GM13977 (cell line): Measurements from ENCODE around the gene BCL2L1.

Experiments
- DNase-seq: peaks from one replicate; pipeline ENCODE4 v3.0.0; 2012; ENCODE audit warnings: low spot score
- in situ Hi-C: fragments of 300-500 bp; cut with MboI; formaldehyde crosslinking; loops from one replicate; pipeline ENCODE4 v1.12.0; 2022; ENCODE audit warnings: low sequenced_read_pairs, low pct_unique_long_range_greater_than_20kb, mixed read lengths, inconsistent platforms; ENCODE audit not compliant: unreplicated experiment
- TF ChIP-seq, protein P1 (sequence below): IDR thresholded peaks from 2 replicates; pipeline ENCODE4 v1.5.1; 2012; ENCODE audit warnings: mild to moderate bottlenecking, control low read depth; ENCODE audit not compliant: insufficient read depth; ENCODE audit errors: extremely low read depth, missing control alignments

Gene BCL2L1

GRCh38 chr20:31667315-31668285, 55.1 kb downstream of the BCL2L1 start:
- in situ Hi-C loops: loop anchor here (10.0 kb wide), 1 partner anchor 57 kb away; the partner anchor contains the start of gene BCL2L1
- DNase-seq: no peak
- TF ChIP-seq, protein P1, sequence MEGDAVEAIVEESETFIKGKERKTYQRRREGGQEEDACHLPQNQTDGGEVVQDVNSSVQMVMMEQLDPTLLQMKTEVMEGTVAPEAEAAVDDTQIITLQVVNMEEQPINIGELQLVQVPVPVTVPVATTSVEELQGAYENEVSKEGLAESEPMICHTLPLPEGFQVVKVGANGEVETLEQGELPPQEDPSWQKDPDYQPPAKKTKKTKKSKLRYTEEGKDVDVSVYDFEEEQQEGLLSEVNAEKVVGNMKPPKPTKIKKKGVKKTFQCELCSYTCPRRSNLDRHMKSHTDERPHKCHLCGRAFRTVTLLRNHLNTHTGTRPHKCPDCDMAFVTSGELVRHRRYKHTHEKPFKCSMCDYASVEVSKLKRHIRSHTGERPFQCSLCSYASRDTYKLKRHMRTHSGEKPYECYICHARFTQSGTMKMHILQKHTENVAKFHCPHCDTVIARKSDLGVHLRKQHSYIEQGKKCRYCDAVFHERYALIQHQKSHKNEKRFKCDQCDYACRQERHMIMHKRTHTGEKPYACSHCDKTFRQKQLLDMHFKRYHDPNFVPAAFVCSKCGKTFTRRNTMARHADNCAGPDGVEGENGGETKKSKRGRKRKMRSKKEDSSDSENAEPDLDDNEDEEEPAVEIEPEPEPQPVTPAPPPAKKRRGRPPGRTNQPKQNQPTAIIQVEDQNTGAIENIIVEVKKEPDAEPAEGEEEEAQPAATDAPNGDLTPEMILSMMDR: no peak

DNA sequence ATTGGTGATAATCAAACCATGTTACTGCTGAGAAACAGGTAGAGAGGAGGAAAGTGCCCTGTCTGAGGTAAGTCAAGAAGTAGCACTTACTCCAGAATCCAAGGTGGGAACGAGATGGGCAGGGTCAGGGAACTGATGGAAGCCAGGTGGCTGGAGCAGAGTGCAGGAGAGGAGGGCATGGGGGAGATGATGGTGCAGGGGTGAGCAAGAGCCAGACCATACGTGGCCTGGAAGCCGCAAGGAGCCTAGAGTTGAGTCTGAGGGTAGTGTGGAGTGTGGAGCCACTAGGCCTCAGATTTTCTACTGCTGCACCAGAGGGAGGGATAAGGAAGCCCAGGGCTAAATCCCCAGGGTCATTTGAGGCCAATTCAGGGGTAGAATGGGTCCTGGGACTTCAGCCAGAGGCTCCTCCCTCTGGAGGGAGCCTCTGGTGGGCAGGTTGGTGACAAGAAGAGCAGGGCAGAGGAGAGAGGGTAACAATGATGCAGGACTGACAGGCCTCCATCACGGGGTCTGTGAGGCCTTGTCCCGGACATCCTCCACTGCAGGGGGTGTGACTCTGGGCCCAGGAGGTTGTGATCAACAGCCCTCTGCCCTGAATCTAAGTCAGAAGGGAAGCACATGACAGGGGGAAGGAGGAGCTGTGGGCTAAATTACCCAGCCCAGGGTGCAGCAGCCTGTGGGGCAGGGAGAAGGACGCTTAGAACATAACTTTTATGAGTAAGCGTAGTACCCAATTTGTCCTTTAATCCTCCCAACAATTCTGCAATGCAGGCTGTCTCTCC, 56.2 kb downstream of the BCL2L1 start:
- no peak for DNase-seq
- in situ Hi-C loops: loop anchor here (10.0 kb wide), 1 partner anchor 58 kb away; the partner anchor contains the start of gene BCL2L1
- TF ChIP-seq, protein P1: no peak

GRCh38 chr20:31665753-31666152, 56.9 kb downstream of the BCL2L1 start:
- no peak for DNase-seq
- in situ Hi-C loops: loop anchor here (10.0 kb wide), 1 partner anchor 59 kb away; the partner anchor contains the start of gene BCL2L1
- TF ChIP-seq, protein P1: no peak

DNA sequence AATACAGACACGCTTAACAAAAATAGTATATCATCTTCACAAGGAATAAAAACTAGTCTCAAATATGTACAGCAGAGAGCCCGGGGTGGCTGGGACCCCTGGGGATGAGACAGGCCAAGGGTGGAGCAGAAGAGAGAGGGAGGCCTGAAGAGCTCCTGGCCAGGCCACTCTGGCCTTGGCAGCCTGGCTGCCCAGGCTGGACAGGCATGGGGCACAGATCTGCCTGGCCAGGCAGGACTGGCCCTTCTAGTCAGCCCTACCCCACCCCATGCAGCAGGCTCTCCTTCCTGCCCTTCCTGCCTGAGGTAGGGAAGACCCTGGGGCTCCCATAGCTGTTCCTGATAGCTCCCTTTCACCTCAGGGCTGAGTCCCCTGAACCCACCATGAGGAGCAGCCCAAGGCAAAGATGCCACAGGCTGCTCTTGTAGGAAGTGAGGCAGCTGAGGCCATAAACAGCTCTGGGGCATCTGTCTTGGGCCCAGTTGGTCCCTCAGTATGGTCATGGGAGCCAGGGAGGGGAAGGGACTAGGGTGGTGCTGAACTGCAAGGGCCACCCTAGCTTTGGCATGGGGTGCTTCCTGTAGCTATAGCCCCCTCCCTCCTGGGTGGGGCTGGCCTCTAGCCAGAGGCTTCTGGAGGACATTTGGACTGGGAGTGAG, 57.8 kb downstream of the BCL2L1 start:
- DNase-seq: no peak
- in situ Hi-C loops: loop anchor here (10.0 kb wide), 1 partner anchor 60 kb away; the partner anchor contains the start of gene BCL2L1
- TF ChIP-seq, protein P1: no peak

GRCh38 chr20:31663838-31664695, 58.6 kb downstream of the BCL2L1 start:
- TF ChIP-seq, protein P1: no peak
- no peak for DNase-seq
- in situ Hi-C loops: loop anchor here (10.0 kb wide), 1 partner anchor 61 kb away; the partner anchor contains the start of gene BCL2L1
